A549 (cell line): Measurements from ENCODE around the gene C1QTNF3.

Source experiments
- BHLHE40 ChIP-seq: IDR thresholded peaks from 2 replicates; pipeline ENCODE4 v1.6.1; 2012; ENCODE audit warnings: low read depth, low read length, inconsistent platforms
- CTCF ChIP-seq: fragments of >200 bp; sonication (Bioruptor Twin); formaldehyde crosslinking; IDR thresholded peaks from 3 replicates; pipeline ENCODE4 v1.5.1; 2016
- ZC3H11A ChIP-seq: fragments of 450-650 bp; IDR thresholded peaks from 2 replicates; pipeline ENCODE4 v1.6.1; 2014; ENCODE audit warnings: antibody characterized with exemption, mild to moderate bottlenecking

DNA sequence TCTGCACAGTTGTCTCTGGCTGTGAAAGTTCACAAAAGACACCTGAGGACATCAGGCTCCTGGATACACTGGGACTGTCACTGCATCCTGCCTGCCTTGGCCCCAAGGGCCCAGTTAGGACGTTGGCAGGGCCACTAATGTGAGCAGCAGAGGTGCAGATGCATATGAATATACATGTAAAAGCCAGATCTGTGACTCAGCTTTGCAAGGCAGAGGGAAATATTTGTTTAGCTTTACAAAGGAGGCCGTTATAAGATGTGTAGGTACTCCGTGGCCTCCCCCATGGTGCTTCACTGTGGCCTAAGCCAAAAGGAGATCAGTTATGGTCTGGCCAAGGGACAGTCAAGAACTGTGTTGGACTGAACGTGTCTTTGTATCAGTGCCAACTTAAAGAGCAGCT, 4.1 kb upstream of the C1QTNF3 start:
- TF ChIP-seq CTCF: no peak
- TF ChIP-seq ZC3H11A: no peak
- no peak for TF ChIP-seq BHLHE40
